HepG2 (cell line): ENCODE results near the gene PRTN3. TPM values are rescaled to one million over a fixed set of nuclear protein-coding genes. Genes with fewer than 3 reads are reported as not detected.

Experiments
- ARID4A ChIP-seq: sonication (generic); formaldehyde crosslinking; IDR thresholded peaks from 2 replicates; pipeline ENCODE4 v1.5.0; 2020; ENCODE audit warnings: mild to moderate bottlenecking, missing genetic modification reagents, borderline replicate concordance
- CCDC6 ChIP-seq: sonication (generic); formaldehyde crosslinking; IDR thresholded peaks from 2 replicates; pipeline ENCODE4 v1.8.1; 2022; ENCODE audit warnings: mild to moderate bottlenecking, missing genetic modification reagents, moderate library complexity
- CREBL2 ChIP-seq: sonication (generic); formaldehyde crosslinking; IDR thresholded peaks from 2 replicates; pipeline ENCODE4 v1.8.1; 2023; ENCODE audit warnings: missing genetic modification reagents, mild to moderate bottlenecking, borderline replicate concordance
- DNMT1 ChIP-seq: sonication (generic); formaldehyde crosslinking; IDR thresholded peaks from 2 replicates; pipeline ENCODE4 v1.5.1; 2020; ENCODE audit warnings: mild to moderate bottlenecking, missing genetic modification reagents
- GLMP ChIP-seq: sonication (generic); formaldehyde crosslinking; IDR thresholded peaks from 2 replicates; pipeline ENCODE4 v1.9.0; 2021; ENCODE audit warnings: missing genetic modification reagents, mild to moderate bottlenecking, borderline replicate concordance
- HDAC6 ChIP-seq: fragments of 200-600 bp; sonication (generic); IDR thresholded peaks from 2 replicates; pipeline ENCODE4 v1.7.0; 2017; ENCODE audit warnings: mild to moderate bottlenecking, antibody characterized with exemption, low read length, low read depth
- MEF2D ChIP-seq: sonication (generic); formaldehyde crosslinking; IDR thresholded peaks from 2 replicates; pipeline ENCODE4 v1.5.1; 2020; ENCODE audit warnings: mild to moderate bottlenecking, missing genetic modification reagents
- NCOA2 ChIP-seq: sonication (generic); formaldehyde crosslinking; IDR thresholded peaks from 2 replicates; pipeline ENCODE4 v1.8.0; 2022; ENCODE audit warnings: inconsistent platforms
- PPARG ChIP-seq: conservative IDR thresholded peaks from 2 replicates; pipeline ENCODE4 v1.6.1; 2016; ENCODE audit warnings: missing biosample characterization, missing genetic modification reagents
- REPIN1 ChIP-seq: sonication (generic); formaldehyde crosslinking; IDR thresholded peaks from 2 replicates; pipeline ENCODE4 v1.8.0; 2022; ENCODE audit warnings: missing genetic modification reagents, low read depth, mild to moderate bottlenecking, borderline replicate concordance
- SETDB1 ChIP-seq: sonication (generic); formaldehyde crosslinking; IDR thresholded peaks from 2 replicates; pipeline ENCODE4 v1.5.1; 2020; ENCODE audit warnings: missing genetic modification reagents, mild to moderate bottlenecking, borderline replicate concordance
- SOX5 ChIP-seq: IDR thresholded peaks from 2 replicates; pipeline ENCODE4 v1.6.1; 2016; ENCODE audit warnings: borderline replicate concordance
- SP4 ChIP-seq: sonication (generic); formaldehyde crosslinking; IDR thresholded peaks from 2 replicates; pipeline ENCODE4 v1.8.1; 2023; ENCODE audit warnings: mild to moderate bottlenecking, missing genetic modification reagents
- ZFP41 ChIP-seq: sonication (generic); formaldehyde crosslinking; IDR thresholded peaks from 2 replicates; pipeline ENCODE4 v1.4.0; 2020; ENCODE audit warnings: mild to moderate bottlenecking, missing genetic modification reagents, borderline replicate concordance
- ZKSCAN5 ChIP-seq: sonication (generic); formaldehyde crosslinking; IDR thresholded peaks from 2 replicates; pipeline ENCODE4 v1.5.1; 2020; ENCODE audit warnings: mild to moderate bottlenecking, missing genetic modification reagents
- ZNF207 ChIP-seq: fragments of 450-650 bp; IDR thresholded peaks from 2 replicates; pipeline ENCODE4 v1.6.1; 2016; ENCODE audit warnings: antibody characterized with exemption, borderline replicate concordance
- ZNF382 ChIP-seq: sonication (generic); formaldehyde crosslinking; IDR thresholded peaks from 2 replicates; pipeline ENCODE4 v1.5.0; 2020; ENCODE audit warnings: missing genetic modification reagents, mild to moderate bottlenecking, borderline replicate concordance
- ZNF589 ChIP-seq: sonication (generic); formaldehyde crosslinking; conservative IDR thresholded peaks from 2 replicates; pipeline ENCODE4 v1.8.0; 2022; ENCODE audit warnings: mild to moderate bottlenecking, moderate library complexity, missing genetic modification reagents
- ZNF691 ChIP-seq: sonication (generic); formaldehyde crosslinking; IDR thresholded peaks from 2 replicates; pipeline ENCODE4 v1.4.0; 2020; ENCODE audit warnings: missing genetic modification reagents, low read depth, mild to moderate bottlenecking, borderline replicate concordance
- ZNF841 ChIP-seq: sonication (generic); formaldehyde crosslinking; IDR thresholded peaks from 2 replicates; pipeline ENCODE4 v1.8.1; 2023; ENCODE audit warnings: missing genetic modification reagents, borderline replicate concordance
- polyA plus RNA-seq, 8 experiments: library from polyadenylated mRNA; depleted of rRNA in 3 of 8; stranded (reverse) in 7 of 8; unstranded in 1 of 8; fragments of >200 nt; fragmentation: Illumina TruSeq in 4 of 8; extraction: Trizol in 4 of 8; gene quantifications; 2 replicates each; pipeline versions ENCODE4 v1.2.1 to v1.2.3, GENCODE V29; 2011 to 2016; ENCODE audit warnings: low read depth in 4 of 8, missing spikeins in 1 of 8, mixed read lengths in 1 of 8; ENCODE audit not compliant: insufficient read depth in 1 of 8
- total RNA-seq, 5 experiments: library from RNA; depleted of rRNA; stranded (reverse); fragments of >200 nt; fragmentation: Illumina TruSeq; extraction: Trizol; gene quantifications; 2 replicates each; pipeline ENCODE4 v1.2.3, GENCODE V29; 2016; ENCODE audit warnings: low read depth in 1 of 5
- TF ChIP-seq, protein P1 (sequence below), 2 experiments: fragments of 450-650 bp in 1 of 2; sonication (generic) in 1 of 2; formaldehyde crosslinking; IDR thresholded peaks; 2 replicates each; pipeline versions ENCODE4 v1.5.0 to v1.8.0; 2020 to 2022; ENCODE audit warnings: mild to moderate bottlenecking in 1 of 2, missing genetic modification reagents in 1 of 2

PRTN3 gene
- total and polyA plus RNA-seq, 2 of the 13 experiments (the other 11 are each of a cell fraction or from before 2014, with no cell fraction given): not detected

DNA sequence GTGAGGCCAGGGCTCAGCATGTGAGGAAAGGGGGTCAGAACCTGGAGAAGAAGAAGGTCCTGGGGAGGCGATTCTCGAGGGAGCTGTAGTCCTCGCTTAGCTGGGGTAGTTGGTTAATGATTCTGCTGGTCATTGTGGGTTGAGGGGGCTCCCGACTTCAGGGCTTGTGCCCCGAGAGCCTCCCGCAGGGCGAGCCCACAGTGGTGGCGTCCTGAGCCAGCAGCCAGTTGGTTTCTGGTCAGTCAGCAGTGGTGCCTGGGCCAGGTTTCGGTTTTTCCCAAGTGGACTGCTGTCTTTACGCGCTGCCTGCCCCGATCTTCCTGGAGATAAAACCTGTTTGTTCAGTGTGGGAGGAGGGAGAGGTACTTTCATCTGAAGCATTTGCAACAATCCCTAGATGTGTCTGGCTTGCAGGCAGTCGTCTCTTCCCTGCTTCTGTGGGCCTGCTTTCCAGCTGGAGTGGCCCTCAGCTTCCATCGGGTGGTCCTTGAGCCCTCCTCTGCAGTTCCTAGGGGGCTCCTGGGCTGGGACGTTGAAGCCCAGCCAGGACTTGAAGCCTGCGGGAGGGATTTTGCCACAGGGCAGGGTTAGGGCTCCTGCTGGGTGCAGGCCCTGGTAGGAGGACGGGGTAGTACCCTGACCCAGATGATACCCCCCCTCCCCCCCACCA, 40.3 kb upstream of the PRTN3 start (continued):
- TF ChIP-seq ZNF691: no peak
- TF ChIP-seq GLMP (CRISPR knock-in tag): no peak
- TF ChIP-seq ZNF382 (CRISPR knock-in tag): no peak
- no peak for TF ChIP-seq CCDC6 (CRISPR knock-in tag)
- TF ChIP-seq ZNF207: no peak
- TF ChIP-seq CREBL2 (CRISPR knock-in tag): no peak
- no peak; the same call in 1 of the 2 replicates for TF ChIP-seq ARID4A (CRISPR knock-in tag)
- TF ChIP-seq REPIN1 (CRISPR knock-in tag): no peak
- TF ChIP-seq SETDB1 (CRISPR knock-in tag): no peak
- no peak for TF ChIP-seq DNMT1 (CRISPR knock-in tag)
- no peak for TF ChIP-seq ZNF589 (CRISPR knock-in tag)
- 0 out of 2 replicates have a peak, but pooled peaks have one; percentile 23 for TF ChIP-seq SOX5 (CRISPR knock-in tag)
- no peak for TF ChIP-seq ZFP41 (CRISPR knock-in tag)
- TF ChIP-seq, protein P1, sequence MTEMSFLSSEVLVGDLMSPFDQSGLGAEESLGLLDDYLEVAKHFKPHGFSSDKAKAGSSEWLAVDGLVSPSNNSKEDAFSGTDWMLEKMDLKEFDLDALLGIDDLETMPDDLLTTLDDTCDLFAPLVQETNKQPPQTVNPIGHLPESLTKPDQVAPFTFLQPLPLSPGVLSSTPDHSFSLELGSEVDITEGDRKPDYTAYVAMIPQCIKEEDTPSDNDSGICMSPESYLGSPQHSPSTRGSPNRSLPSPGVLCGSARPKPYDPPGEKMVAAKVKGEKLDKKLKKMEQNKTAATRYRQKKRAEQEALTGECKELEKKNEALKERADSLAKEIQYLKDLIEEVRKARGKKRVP (CRISPR knock-in tag; IDR thresholded peaks at IDR 0.05): no peak
- TF ChIP-seq SP4 (CRISPR knock-in tag): no peak
- TF ChIP-seq MEF2D (CRISPR knock-in tag): no peak
- TF ChIP-seq ZKSCAN5 (CRISPR knock-in tag): no peak
- TF ChIP-seq ZNF841 (CRISPR knock-in tag): no peak
- TF ChIP-seq NCOA2 (CRISPR knock-in tag): no peak
- no peak for TF ChIP-seq PPARG (CRISPR knock-in tag)
- no peak for TF ChIP-seq HDAC6
